RWPE2 (cell line): Measurements from ENCODE around the gene CIBAR2.

ENCODE experiments used
- ATAC-seq: fragments of 200-7000 bp; cut with Tn5 transposase; 3 replicates; pipeline ENCODE4 v1.9.1; 2021; ENCODE audit warnings: low read depth
- DNase-seq: peaks from one replicate; pipeline ENCODE4 v3.0.0-alpha.2; 2020; ENCODE audit warnings: low spot score
- H3K27ac ChIP-seq: fragments of 450-650 bp; 2 replicates; pipeline ENCODE4 v1.5.1; 2017; ENCODE audit warnings: mild to moderate bottlenecking; ENCODE audit not compliant: poor library complexity, severe bottlenecking
- H3K27me3 ChIP-seq: fragments of 250-450 bp; sonication (Bioruptor Pico); 2 replicates; pipeline ENCODE4 v1.5.1; 2021; ENCODE audit warnings: mild to moderate bottlenecking, moderate library complexity; ENCODE audit not compliant: insufficient read depth, poor library complexity, severe bottlenecking
- H3K36me3 ChIP-seq: fragments of 250-450 bp; sonication (Bioruptor Pico); 2 replicates; pipeline ENCODE4 v1.5.1; 2020; ENCODE audit warnings: low read depth, mild to moderate bottlenecking, moderate library complexity
- H3K4me1 ChIP-seq: fragments of 250-450 bp; sonication (Bioruptor Pico); 2 replicates; pipeline ENCODE4 v1.5.1; 2021; ENCODE audit warnings: mild to moderate bottlenecking, moderate library complexity; ENCODE audit not compliant: insufficient read depth, poor library complexity, severe bottlenecking
- H3K4me3 ChIP-seq: fragments of 250-450 bp; sonication (Bioruptor Pico); 2 replicates; pipeline ENCODE4 v1.5.1; 2021; ENCODE audit warnings: mild to moderate bottlenecking, moderate library complexity; ENCODE audit not compliant: severe bottlenecking
- H3K9me3 ChIP-seq: fragments of 250-450 bp; sonication (Bioruptor Pico); 2 replicates; pipeline ENCODE4 v1.5.1; 2021; ENCODE audit warnings: mild to moderate bottlenecking, moderate library complexity; ENCODE audit not compliant: severe bottlenecking
- CTCF ChIP-seq: fragments of 450-650 bp; IDR thresholded peaks from one replicate; pipeline ENCODE4 v1.5.1; 2017; ENCODE audit warnings: mild to moderate bottlenecking, moderate library complexity; ENCODE audit not compliant: poor library complexity, severe bottlenecking

Gene CIBAR2

DNA sequence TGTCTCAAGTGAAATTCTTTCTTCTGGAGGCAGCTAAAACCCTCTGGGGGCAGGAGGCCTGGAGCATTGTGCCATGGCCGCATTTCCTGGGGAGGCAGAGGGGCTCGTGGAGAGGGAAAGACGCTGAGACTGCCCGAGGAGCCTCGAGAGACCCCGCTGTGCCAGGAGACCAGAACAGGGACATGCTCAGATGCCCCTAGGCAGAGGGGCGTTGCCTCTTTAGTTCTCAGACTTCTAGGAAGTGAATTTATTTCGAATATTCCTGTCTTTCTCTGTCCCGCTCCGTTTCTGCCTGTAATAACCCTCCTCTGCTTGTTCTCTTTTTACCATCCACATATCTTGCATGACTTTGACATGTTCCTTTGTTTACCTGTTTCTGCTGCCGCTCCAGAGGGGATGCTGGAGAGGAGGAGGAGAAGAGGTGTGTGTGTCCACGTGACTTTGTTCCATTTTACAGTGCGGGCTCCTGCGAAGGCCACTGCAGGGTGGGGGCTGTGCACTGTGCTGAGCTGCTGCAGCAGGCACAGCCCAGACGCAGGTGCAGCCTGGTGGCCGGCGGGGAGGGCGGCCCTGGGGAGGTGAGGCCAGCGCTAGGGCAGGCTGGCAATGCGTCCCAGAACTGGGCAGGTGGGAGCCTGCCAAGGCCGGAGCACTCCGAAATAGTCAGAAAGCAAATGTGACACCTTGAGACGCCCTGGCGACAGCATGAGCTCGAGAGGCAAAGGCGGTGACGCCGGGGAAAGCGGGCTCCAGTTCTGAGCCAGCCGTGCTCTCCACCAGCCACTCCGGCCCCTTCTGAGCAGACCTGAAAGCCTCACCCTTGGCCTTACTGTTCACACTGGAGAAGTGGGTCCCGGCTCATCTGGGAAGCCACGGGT, 29.9 kb downstream of the CIBAR2 start:
- TF ChIP-seq CTCF = no peak
- Histone ChIP-seq H3K4me1 (no peaks in the 10 kb centered on the region), H3K27ac (no peak overlapping the region), H3K36me3 (no peaks in the 10 kb centered on the region), H3K27me3 (no peaks in the 10 kb centered on the region), H3K4me3 (no peak overlapping the region), H3K9me3 (no peaks in the 10 kb centered on the region)
- ATAC-seq (no peak), DNase-seq (no peak)

GRCh38 chr16:85081765-85082164, 30.5 kb downstream of the CIBAR2 start:
- DNase-seq (no peak), ATAC-seq (no peak)
- Histone ChIP-seq H3K9me3 (no peaks in the 10 kb centered on the region), H3K4me3 (no peak overlapping the region), H3K27ac (no peak overlapping the region), H3K36me3 (no peaks in the 10 kb centered on the region), H3K27me3 (no peaks in the 10 kb centered on the region), H3K4me1 (no peaks in the 10 kb centered on the region)
- TF ChIP-seq CTCF = no peak

DNA sequence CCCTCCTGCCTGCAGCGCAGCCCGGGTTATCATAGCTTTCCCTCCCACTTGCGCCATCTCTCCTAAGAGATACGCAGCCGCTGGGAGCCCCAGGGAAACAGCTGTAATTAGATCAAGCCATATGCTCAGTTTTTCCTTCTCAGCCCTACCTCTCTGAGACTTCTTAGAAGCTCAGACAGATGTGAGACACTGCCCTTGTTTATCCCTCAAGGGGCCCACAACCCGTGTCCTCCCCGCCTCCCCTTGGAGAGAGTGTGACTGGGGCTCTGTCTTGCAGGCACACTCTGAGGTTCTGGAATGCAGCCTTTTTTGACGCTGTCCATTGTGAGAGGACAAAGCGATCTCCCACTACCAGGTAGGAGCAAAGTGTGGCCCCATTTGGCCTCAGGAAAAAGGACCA, 31.2 kb downstream of the CIBAR2 start:
- Histone ChIP-seq H3K4me1 (no peaks in the 10 kb centered on the region), H3K36me3 (no peaks in the 10 kb centered on the region), H3K27ac (no peak overlapping the region), H3K27me3 (no peaks in the 10 kb centered on the region), H3K9me3 (no peaks in the 10 kb centered on the region), H3K4me3 (no peak overlapping the region)
- DNase-seq (no peak), ATAC-seq (no peak)
- TF ChIP-seq CTCF = no peak

- no peaks in the 10 kb centered on the region for H3K9me3 ChIP-seq
- no peak overlapping the region for H3K27ac ChIP-seq
- H3K36me3 ChIP-seq = no peaks in the 10 kb centered on the region
- no peak for ATAC-seq
- H3K27me3 ChIP-seq = no peaks in the 10 kb centered on the region
- no peak for DNase-seq
- H3K4me3 ChIP-seq = no peak overlapping the region
- H3K4me1 ChIP-seq = no peaks in the 10 kb centered on the region
- TF ChIP-seq CTCF = no peak
These were observed 32.3 kb downstream of the CIBAR2 start for GRCh38 chr16:85079785-85080570.
